ENCODE results near the gene CNEP1R1. TPM values are rescaled to one million over a fixed set of nuclear protein-coding genes. Genes with fewer than 3 reads are reported as not detected.

The CNEP1R1 gene, protein sequence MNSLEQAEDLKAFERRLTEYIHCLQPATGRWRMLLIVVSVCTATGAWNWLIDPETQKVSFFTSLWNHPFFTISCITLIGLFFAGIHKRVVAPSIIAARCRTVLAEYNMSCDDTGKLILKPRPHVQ
- total RNA-seq (2022; extraction: Qiagen RNA extraction) = 18.4 to 23.8 TPM (median 19.6 TPM) in 5 replicates

DNA sequence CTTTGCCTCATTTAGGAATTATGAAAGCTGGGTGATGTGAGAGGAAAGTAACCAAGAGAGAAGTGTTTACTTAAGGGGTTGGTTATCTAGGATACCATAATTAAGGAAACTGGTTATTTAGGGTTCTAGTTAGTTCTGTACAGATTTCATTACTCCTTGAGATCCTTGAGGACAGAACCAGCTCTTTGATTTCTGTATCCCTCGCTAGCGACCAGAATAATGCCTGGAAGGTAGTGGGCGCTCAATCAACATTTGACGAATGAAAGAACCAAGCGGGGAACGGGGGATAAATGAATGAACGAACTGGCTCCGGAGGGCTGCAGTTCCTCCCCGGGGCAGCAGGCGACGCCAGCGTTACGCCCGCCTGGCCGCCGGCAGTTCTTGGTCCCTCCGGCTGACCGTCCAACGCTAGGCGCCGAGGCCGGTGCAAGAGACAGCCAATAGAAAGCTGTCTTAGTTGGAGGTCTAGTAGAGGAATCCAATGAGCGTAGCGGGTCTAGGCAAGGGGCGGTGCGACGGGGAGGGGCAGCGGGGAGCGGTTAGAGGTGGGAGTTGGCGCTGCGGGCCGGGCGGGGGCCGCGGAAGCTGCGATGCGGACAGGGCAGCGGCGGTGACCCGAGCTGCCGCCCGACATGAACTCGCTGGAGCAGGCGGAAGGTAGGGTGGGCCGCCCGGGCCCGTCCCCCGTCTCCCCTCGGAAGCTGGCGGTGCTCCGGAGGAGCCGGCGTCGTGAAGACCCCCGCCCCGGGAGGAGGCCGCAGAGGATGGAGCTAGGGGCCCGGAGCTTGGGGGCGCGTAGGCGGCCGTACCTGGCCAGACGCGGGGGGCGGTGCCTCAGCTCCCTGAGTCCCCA lies at the start of gene CNEP1R1:
Gene CNEP1R1 (plus strand): TSS at position 542 of the 853 bp plus-strand sequence. CDS start 91 bp downstream, at position 633.

DNA sequence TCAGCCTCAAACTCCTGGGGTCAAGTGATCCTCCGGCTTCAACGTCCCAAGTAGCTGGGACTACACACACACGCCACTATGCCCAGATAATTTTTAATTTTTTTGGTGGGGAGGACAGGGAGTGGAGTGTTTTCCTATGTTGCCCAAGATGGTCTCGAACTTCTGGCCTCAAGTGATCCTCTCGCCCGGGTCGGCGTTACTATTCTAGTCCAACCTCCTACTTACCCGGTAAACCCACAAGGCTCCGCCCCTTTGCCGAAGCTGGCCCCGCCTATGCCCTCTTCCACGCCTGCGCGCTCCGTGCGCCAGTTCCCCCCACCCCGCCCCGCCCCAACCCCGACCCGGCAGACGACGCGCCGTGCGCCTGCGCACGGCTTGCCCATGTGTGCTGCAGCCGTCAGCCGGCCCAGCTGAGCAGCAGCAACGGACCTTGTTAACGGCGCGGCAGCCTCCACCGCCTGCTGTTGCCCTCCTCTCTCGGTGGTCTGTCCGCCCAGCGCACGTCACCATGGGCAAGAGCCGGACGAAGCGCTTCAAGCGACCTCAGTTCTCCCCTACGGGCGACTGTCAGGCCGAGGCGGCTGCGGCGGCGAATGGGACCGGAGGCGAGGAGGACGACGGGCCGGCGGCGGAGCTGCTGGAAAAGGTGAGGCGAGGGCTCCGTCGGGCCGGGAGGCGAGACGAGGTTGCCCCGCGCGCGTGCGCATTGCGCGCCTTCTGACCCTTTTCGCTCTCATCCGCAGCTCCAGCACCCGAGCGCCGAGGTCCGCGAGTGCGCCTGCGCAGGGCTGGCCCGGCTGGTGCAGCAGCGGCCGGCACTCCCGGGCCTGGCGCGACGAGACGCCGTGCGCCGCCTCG lies 40.8 kb downstream of the CNEP1R1 start, which contains the start of gene HEATR3:
Gene HEATR3 (plus strand): TSS at position 347 of the 858 bp plus-strand sequence. CDS start 162 bp downstream, at position 509.

Other genes with a start within 250 kb of the CNEP1R1 start
- 0.08 to 0.28 TPM (median 0.18 TPM) in 5 replicates for gene ZNF423, start 169.1 kb upstream of the CNEP1R1 start, total RNA-seq (2022; extraction: Qiagen RNA extraction)
- gene HEATR3, start 40.7 kb downstream of the CNEP1R1 start, total RNA-seq (2022; extraction: Qiagen RNA extraction) = 13.1 to 16.0 TPM (median 14.1 TPM) in 5 replicates
- 9.0 to 11.8 TPM (median 10.6 TPM) in 5 replicates for gene TENT4B, start 128.1 kb downstream of the CNEP1R1 start, total RNA-seq (2022; extraction: Qiagen RNA extraction)
- gene ADCY7, start 241.3 kb downstream of the CNEP1R1 start, total RNA-seq (2022; extraction: Qiagen RNA extraction) = 9.2 to 19.6 TPM (median 16.3 TPM) in 5 replicates